Activated CD4-positive, alpha-beta T cell treated with anti-CD3 and anti-CD28 coated beads, Interleukin-10, Interleukin-2, amounts not matched to agents 100 ng/mL and 50 ng/mL, durations not matched to agents 16 hours and 8 hours (primary cell): ENCODE data around the gene CTNNA1.

ENCODE experiments used
- DNase-seq: peaks from one replicate; pipeline ENCODE4 v3.0.0-alpha.2; 2020

CTNNA1 gene

DNA sequence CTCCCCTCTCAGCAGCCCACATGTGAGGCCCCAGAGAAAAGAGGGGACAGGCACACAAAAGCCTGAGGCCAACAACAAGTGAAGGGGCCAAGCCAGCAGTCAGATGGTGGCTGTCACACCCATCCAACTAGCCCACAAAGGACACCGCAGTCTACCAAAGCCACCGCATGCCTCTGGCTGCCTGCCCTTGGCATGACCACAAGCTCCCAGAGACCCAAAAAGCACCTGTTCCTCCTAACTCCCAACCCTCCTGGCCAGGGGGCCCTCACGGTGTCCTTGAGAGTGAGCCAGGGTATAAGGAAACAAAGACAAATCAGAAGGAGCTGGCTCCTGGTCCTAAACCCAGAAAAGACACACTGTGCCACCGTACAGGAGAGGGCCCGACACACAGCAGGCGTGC lies 199.7 kb downstream of the CTNNA1 start:
- DNase-seq, result no peak

DNA sequence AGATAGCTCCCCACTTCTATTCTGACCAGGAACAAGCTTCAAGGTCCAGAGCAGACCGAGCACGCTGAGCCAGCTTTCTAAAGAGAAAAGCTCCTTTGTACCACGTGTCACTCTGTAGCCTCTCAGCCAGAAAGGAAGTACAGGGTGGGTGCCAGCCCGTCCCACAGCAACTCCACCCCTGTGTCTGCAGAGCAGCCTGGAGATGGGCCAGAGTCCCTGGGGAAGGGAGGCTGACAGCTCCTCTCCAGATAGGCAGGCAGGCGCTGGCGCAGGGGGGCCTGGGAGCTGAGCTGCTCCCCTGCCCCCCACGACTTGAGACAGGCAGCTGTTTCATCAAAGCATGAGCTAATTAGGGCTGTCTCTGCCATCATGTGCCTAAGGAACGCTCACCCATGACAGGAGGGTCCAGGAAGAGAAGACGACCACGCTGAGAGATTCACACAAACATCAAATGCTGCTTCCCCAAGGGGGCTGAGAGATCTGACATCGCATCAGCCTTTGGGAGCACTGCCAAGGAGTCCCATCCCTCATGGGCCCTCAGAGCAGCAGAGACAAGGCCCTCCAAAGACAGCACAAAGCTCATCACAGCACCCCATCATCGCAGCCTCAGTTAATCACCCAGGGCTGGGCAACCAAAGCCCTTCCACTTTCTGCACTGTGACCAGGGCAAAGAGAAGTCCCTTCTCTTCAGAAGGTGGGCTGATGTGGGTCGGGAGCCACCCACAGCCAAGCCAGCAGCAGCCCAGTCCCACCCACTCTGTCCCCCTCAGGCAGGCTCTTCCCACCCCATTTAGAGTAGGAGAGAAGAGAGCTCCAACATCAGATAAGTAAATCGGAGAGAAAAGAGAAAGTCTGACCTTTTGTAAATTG lies 200.4 kb downstream of the CTNNA1 start:
- DNase-seq, result no peak

DNA sequence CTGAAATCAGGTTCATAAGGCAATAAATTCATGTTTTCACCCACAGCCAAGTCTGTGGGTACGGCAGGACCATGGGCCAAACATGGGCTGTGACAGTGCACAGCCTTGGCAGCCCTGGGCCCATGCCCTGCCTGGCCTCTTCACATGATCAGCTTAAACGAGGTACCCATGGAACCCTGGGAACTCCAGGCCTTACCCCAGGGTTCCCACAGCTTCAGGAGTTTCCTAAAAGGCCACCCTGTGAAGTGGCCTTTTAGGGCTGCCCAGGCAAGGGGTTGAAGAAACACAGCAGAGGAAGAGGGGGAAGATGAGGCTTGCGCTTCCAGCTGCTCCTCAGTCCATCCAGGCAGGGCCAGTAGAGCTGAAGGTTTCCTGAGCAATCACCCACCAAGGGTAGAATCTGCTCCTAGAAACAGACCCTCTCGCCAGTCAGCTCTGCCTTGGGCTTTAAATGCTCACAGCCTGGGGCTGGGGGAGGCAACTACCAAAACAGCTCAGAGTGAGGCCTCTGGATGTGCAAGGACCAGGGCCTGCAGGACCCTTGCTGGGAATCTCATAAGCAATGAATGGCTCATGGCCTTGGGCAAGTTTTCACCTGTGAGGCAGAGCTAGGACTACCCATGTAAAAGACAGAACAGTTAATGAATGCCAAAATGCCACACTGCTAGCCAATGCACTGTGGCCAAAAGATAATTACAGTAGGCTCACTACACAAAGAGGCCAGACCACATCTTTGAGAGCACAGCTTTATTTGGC lies 201.2 kb downstream of the CTNNA1 start:
- no peak for DNase-seq

DNA sequence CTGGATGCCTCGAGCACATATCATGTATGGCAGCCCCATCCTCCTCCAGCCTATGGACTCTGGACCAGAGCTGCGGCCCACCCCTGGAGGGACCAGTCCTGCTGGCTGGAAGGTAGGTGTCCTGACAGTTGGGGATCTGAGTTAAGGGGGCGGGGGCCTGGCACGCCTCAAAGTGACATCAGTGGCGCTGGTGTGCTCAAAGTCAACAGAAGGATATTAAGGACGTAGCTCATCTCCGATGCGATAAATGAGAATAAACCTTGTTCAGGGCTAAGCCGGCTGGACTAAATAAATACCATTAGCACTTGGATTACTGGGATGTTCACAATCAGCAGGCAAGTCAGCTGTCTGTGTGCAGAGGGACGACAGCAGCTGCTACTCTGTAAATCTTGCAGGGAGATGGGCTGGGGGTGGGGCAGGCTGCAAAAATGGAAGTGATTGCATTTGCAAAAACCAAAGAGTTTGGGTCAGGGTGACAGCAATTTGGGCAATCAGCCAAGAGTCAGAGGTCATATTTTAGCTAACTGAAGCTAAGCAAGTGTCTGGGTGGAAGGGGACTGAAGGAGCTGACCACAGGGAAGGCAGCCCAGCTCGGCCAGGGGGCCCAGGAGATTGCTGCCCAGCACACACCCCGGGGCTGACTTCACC lies 201.9 kb downstream of the CTNNA1 start:
- no peak for DNase-seq

DNA sequence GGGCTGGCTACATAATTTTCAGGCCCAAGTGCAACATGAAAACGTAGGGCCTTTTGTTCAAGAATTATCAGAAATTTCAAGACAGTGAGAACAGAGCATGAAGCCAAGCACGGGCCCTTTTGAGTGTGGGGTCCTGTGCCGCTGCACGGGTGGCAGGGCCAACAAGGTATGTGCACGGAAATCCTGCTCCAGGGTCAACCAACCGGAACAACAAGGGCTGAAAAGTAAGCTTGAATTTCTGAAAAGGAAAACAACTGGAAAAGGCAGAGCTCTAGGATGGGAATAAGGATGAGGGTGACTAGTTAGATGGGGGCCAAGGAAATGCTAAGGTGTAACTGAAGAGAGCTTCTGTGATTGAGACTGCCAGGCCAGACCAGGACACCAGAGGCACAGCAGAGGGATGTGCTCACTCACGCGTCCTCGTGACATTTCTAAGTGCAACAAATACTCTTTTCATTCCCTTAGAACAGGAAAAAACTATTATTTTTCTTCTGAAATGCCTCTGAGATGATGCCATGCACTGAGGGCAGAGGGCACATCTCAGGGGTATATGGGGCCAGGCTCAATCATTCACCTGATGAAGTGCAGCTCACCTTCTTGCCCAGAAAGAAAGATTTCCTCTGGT lies 202.6 kb downstream of the CTNNA1 start:
- DNase-seq, result no peak

DNA sequence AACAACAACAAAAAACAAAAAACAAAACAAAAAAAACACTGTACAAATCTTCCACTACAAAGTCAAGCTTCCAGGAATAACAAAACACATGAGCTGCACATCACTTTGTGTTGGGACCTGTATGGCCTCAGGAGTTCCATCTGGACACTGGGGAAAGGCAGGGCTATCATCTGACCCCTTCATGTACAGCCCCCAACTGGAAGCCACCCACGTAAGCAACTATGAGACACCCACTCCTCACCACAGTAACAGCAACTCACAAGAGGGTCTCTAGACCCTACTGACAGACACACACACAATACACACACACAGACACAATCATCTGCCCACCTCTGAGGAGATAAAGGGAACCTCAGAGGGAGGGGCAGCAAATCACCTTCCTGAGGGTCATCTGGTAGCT lies 203.6 kb downstream of the CTNNA1 start:
- DNase-seq, result no peak

DNA sequence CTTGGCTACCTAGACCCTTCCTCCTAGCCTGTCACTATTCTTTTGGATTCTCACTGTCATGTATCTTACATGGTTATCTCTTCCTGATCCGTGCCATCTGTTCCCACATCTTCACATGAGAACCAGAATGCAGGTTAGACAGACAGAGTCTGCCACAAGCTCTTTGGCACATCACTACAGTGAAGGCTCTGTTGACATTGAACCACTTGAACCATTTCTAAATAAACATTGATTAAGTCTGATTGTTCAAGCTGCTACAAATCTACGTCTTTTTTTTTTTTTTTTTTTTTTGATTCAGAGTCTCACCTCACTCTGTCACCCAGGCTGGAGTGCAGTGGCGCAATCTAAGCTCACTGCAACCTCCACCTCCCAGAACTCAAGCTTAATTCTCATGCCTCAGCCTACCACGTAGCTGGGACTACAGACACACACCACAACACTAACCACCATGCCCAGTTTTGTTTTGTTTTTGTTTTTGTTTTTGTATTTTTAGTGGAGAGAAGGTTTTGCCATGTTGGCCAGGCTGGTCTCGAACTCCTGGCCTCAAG lies 207.0 kb downstream of the CTNNA1 start:
- DNase-seq, result no peak

DNA sequence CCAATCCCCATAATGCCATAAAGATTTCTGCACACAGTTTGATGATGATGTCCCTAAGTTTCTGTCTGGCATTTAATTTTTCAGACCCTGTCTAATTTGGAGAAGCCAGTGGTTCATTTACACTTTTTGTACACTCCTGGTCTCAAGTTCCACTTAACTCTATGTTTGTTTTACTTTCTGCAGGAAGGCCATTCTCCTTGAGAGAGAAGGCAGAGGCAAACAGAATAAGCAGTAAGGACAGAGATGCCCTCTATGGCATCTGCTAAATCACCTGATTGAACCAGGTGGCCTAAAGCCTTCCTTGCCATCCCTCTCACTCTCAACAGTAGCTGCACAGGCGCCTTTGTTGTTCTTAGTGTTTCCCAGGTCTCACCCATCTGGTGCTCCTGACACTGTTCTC lies 208.0 kb downstream of the CTNNA1 start:
- DNase-seq, result no peak

DNA sequence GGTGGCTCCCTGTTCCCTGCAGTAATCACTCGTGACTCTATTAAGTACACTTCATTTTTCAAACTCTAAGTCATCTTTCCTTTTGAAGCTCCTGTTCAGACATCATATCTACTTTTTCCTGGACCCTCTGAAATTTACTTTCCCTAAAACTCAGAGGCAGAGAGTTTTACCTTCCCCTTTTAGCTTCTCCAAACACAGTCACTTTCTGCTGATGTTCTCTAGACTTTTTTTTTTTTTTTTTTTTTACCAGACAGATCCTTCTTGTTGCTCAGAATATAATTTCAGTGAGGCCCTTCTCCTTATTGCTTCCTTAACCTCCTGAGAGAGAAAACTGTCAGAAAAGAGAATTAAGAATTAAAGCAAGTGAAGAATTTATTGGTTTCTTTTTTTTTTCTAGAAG lies 208.5 kb downstream of the CTNNA1 start:
- DNase-seq, result no peak

DNA sequence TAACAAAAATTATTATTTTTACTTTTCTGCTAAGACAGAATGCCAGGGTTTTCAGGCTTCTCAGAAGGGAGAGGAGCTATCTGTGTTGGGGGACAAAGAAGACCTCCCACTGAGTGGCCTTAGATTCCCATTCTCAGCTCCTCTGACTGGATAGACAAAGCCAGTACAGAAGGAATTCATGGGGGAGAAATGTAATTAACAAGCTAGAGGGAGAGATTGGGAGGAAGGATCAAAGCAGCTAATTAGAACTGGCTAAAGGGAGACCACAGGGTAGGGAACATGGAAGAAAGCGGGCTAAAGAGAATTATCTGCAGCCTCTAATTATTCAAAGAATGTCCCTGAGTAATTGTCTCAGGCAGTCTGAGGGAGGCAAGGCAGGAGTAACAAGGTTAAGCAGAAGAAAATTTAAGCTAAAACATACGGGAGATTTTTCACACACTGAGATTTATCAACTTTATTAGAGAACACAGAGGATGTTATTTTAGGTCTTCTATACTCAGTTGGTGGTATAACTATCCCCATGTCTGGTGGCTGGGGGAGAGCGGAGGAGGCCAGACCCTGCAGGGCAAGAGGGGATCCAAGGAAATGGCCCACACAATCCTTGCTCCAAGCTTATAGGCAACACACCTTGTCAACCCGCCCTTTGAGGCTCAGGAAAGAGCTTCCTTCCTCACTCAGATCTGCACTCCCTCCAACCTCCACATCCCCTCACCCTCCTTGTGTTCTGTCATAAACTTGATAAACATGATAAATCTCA lies 209.6 kb downstream of the CTNNA1 start:
- DNase-seq, result no peak

DNA sequence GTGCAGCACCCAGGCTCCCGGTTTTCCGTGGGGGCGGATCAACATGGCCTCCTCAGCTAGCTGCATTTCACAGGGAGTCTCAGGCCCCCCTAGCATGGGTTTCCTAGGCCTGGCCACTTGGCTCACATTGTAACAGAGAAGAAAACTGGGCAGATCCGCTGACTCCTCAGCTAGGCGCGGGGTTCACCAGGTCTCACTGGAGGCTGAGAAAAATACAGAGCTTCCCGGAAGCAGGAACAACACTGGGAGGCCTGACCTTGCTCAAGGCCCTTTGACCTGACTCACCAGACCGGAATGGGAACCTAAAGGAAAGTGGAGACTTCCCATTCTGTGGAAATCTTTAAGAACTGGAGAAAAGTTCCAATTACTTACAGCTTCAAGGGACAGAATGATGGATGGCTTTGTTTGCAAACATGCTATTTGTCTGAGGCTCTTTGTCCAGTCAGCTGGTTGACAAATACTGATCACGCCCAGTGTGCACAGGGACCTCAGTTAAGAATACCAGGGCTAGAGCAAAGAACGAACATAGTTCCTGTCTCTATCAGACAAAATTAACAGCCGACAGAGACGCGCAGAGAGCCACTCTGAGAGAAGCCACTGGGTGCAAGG lies 210.6 kb downstream of the CTNNA1 start:
- no peak for DNase-seq

DNA sequence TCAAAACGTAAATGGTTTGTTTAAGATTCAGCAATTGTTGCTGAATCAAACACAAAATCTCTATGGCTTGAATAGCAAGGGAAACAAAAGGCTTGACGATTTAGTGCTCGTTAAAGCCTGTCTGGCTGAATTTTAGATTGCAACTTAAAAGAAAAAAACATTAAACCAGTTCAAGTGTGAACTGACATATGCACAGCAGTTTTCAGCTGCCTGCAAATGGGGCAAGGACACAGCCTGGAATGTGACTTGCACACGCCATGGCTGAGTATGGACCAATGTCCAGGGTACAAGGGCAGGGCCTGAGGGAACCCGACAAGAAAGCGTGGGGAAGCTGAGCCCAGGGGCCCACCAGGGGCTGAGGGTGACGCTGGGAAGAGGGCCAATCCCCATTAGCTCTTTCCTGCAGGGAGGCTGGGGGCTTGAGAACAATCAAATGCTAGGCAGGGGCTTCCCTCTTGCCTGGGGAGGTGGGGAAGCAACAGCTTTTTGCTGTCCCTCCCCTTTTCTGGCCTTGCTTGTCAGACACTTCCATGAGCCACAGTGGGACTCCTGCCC lies 211.5 kb downstream of the CTNNA1 start:
- no peak for DNase-seq

DNA sequence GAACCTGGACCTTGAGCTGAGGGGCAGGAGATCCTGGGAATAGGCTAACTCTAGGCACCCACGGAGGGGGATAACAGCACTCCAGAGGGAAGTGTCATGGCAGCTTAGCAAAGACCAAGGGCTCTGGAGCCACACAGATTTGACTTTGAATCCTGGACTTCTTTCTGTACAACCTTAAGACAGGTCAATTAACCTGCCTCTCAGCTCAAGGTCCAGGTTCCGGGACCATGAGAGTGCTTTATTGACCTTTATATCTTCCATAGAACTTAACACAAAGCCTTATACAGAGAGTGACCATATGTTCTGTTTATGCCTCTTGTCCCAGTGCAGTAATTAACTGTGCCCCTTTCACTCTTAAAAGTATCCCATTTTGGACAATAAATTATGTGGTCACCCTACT lies 212.4 kb downstream of the CTNNA1 start:
- no peak for DNase-seq

DNA sequence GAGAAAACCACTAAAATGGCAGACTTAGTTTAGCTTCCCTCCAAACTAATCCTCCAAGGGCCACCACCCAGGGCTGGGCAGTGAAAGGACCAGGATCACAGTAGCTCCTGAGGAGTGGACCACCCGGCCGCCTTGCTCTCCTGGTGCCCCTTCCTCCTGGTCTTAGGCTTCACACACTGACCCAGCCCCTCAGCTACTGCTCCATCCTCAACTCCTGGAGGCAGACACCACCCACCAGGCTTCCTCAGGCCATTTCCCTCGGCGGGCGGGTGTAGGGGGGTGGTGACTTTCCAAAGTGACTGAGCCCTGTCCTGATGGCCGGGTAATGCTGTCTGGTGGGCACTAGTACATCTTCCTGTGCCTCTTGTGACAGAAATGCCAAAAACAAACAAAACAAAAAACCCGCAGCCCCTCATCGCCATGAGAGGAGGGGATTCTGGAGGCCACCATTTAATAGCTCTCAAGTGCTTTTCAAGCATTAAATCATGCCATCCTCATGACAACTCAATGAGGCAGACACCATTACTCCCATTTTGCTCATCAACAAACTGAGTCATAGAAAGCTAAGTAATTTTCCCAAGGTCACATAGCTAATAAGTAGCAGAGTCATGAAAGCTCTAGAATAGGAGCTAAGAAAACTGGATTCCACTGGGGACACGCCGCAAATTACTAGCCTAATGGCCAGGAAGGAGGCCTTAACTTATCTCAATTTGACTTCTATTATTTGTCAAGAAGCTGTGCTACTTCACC lies 213.2 kb downstream of the CTNNA1 start:
- DNase-seq, result no peak

DNA sequence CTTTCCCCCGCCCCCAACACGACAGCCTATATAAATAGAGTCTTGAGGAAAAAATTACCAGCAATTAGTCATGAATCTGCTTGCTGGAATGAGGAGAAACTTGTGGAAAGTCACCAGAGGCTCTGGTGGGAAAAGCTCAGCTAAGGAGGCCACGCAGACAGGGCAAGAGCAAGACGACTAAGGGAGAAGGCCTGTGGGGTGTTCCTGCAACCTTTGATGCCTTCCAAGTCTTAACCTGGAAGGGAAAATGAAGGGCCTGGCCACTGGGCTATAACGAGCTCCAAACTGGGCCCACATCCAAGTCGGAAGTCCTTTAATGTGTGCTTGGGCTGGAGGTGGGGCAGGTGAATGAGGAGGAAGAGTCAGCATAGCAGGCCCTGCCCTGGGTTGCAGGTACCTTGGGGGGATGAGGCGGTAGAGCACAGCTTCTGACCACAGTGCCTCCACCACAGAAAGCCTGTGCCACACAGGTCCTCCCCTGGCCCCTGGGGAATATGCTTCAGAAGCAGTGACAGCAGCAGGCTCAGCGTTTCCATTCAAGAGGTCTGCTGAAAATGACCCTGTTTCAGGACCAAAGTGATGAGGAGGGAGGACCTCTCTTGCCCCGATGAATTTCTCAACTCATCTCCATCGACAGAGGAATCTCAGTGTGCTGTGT lies 214.7 kb downstream of the CTNNA1 start:
- no peak for DNase-seq

DNA sequence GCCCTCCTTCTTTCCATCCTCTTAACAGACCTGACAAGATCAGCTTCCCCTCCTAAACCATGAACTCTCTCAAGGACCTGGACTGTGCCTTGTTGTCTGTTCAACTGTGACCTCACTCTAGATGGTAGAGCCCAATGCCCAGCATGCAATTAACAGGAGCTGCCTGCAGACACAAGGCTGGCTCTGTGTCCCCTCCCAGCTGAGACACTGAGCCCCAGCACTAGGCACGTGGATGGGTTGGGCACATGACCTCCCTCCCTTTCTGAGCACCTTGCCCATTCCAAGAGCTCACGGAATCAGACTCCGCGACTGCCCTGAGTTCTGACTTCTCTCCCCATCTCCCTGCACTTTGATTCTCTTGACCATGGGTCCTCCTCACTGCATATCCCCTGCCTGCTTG lies 215.4 kb downstream of the CTNNA1 start:
- no peak for DNase-seq

DNA sequence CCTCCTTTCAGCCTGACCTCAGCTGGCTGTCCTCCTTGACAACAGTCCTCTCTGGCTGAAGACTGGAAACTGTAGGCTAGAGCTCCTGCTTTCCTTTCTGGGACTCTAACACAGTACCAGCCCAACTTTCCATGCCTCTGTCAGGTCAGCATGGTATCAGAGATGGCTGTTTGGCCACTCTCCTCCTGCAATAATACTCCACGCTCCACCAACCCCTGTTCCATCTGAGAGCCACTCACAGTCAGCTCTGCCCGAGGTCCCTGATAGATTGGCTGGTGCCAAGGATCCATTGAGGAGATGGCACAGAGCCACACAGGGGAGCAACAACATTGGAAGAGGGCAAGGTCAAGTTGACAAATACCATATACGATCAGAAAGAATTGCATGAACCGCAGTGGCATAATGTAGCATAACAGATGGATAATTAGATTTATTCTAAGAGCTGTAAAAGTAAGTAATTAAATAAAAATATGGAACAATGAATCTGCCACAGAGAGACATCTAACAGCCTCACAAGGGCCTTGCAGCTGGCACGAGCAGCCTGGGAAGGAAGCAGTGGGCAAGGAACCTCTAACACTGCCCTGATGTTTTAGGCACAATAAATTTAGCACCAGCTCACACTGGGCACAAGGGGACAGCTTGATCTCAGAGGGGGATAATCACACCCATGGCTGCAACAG lies 216.2 kb downstream of the CTNNA1 start:
- no peak for DNase-seq

DNA sequence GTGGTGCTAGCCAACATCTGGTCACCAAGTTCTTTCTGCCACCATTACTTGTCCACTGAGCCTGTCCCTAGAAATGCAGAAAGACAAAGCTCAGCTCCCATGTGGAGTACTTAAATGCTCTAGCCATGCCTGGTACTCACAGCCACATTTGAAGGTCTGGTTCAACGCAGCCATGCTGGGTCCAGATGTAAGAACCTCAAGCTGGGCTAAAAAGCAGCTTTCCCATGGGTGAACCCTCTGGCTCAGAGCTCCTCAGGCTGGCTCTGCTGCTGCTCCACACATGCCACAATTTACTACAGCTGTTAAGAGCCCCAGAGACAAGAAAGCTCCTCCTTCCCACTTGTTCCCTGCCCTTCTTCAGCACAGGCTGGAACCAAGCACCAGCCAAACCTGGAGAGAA lies 219.0 kb downstream of the CTNNA1 start:
- DNase-seq, result no peak

DNA sequence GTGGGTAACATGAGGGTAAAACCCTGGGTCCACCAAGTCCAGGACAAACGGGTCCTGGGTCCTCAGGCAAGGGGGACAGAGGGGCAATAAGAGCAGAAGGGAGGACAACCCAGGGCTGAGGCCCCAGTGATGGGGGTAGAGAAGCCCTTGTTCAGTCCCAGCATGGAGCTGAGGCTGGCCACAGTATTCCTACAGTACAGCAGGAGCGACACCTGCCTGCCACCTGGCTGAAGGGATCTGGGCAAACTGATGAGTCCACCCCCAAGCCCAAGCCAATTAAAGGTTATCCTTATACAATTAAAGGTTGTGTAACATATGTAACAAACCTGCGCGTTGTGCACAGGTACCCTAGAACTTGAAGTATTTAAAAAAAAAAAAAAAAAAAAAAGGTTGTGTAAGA lies 219.6 kb downstream of the CTNNA1 start:
- DNase-seq, result no peak
